GM10266 (cell line): ENCODE data around the gene MR1.
"Not testable (repeated sequence)": the region's sequence is repeated elsewhere in the genome, so short reads cannot be mapped to it uniquely, and the experiment has no call there.

ENCODE experiments used
- DNase-seq: peaks from one replicate; pipeline ENCODE4 v3.0.0; 2012; ENCODE audit errors: extremely low spot score
- TF ChIP-seq, protein P1 (sequence below): IDR thresholded peaks from 2 replicates; pipeline ENCODE4 v1.5.1; 2012; ENCODE audit warnings: mild to moderate bottlenecking, low read depth; ENCODE audit not compliant: control insufficient read depth, insufficient read depth; ENCODE audit errors: missing control alignments

MR1 gene

DNA sequence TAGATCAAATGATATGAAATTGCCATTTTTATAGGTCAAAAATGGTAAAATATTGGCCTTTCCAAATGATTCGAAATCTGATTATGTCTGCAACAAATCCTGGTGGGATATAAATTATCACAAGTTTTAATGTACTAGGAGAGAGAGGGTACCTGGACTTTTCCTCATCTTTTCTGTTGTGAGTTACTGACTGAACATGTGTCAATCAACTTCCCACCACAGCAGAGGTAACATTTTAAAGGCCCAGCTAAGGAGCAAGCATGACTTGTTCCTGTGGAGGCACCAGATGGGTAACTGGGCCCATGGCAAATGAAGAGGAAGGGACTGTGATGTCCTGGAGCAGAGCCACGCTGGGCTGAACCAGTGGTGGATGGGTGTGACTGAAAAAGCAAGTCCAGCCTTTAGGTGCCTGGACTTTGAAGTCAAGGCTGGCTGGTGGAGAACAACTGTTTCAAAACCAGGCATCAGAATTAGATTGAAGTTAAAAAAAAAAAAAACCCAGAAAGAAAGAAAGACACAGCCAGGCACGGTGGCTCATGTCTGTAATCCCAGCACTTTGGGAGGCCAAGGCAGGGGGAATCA, 6.6 kb downstream of the MR1 start:
- TF ChIP-seq, protein P1, sequence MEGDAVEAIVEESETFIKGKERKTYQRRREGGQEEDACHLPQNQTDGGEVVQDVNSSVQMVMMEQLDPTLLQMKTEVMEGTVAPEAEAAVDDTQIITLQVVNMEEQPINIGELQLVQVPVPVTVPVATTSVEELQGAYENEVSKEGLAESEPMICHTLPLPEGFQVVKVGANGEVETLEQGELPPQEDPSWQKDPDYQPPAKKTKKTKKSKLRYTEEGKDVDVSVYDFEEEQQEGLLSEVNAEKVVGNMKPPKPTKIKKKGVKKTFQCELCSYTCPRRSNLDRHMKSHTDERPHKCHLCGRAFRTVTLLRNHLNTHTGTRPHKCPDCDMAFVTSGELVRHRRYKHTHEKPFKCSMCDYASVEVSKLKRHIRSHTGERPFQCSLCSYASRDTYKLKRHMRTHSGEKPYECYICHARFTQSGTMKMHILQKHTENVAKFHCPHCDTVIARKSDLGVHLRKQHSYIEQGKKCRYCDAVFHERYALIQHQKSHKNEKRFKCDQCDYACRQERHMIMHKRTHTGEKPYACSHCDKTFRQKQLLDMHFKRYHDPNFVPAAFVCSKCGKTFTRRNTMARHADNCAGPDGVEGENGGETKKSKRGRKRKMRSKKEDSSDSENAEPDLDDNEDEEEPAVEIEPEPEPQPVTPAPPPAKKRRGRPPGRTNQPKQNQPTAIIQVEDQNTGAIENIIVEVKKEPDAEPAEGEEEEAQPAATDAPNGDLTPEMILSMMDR = no peak
- no peak for DNase-seq

DNA sequence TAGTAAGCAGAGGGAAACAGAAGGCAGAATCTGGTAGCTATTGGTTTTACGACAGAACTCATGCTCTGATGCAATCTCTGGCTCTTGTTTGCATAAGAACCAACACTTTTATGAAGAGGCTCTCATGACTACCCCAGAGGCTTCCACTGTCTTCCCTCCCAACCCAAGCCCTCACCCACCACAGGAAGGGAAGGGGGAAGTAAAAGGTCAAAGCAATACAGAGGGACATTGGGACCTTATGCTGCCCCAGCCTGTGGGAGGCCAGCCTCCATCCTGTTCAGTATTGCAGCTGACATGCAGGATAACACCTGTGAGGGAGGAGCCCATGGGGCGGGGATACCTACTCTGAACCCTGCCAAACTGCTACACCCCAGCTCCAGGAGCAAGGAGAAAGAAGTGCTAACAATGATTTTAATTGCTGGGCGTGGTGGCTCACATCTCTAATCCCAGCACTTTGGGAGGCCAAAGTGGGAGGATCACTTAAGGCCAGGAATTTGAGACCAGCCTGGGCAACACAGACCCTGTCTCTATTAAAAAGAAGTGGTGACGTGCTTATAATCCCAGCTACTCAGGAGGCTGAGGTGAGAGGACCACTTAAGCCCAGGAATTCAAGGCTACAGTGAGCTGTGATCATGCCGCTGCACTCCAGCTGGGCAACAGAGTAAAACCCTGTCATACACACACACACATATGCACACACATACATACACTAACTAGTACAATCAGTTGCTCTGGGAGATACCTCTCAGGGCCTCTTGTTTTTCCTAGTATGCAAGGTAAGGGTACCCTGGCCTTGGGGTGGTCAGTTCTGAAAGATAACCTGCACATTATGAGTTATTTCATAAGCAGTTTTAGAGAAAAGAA, 9.5 kb downstream of the MR1 start:
- TF ChIP-seq, protein P1 = no peak
- DNase-seq = peak; percentile 37

DNA sequence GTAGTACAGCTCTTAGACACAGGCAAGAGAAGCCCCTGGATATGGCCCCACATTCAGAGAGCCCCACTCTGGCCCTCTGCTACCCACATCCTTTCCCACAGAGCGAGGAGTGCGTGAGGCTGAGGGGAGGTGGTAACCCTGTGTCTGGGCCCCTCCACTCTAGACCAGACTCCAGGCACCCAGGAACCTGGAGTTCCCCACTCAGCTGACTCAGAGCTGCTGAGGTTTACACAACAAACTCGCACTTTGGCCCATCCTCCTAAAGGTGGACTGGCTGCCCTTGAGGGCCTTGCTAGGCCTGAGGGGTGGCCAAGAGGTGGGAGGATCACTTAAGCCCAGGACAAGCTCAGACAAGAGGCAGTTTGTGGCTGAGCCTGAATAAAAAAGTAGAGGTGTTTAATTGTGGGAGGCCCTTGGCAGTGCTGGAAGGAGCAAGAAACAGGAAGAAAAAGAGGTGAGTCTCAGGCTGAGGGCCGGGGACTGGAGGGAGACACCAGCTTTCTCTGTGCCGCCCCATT, 10.7 kb downstream of the MR1 start:
- TF ChIP-seq, protein P1 = no peak
- peak; percentile 83 for DNase-seq

DNA sequence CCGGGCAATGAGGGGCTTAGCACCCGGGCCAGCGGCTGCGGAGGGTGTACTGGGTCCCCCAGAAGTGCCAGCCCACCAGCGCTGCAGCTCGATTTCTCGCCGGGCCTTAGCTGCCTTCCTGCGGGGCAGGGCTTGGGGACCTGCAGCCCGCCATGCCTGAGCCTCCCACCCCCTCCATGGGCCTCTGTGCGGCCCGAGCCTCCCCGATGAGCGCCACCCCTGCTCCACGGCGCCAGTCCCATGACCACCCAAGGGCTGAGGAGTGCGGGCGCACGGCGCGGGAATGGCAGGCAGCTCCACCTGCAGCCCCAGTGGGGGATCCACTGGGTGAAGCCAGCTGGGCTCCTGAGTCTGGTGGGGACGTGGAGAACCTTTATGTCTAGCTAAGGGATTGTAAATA, 12.2 kb downstream of the MR1 start:
- DNase-seq = not testable (repeated sequence)

DNA sequence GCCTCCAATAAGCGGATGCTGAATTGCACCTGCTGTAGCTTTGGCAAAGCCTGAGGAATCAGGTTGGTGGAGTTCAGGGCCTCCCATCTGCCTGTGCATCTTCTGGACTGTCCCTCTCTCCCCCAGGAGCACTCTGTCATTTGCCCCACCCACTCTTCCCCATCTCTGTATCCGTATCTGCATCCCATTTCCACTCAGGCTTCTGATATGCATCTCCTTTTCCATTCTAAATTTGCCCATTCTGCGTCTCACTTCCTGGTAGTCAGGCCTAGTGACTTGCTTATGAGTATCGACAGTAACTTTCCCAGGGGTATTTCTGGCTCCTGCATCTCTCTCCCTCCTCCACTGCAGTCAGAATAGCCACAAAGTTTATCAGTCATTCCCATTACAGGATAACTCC, 15.6 kb downstream of the MR1 start:
- no peak for DNase-seq

DNA sequence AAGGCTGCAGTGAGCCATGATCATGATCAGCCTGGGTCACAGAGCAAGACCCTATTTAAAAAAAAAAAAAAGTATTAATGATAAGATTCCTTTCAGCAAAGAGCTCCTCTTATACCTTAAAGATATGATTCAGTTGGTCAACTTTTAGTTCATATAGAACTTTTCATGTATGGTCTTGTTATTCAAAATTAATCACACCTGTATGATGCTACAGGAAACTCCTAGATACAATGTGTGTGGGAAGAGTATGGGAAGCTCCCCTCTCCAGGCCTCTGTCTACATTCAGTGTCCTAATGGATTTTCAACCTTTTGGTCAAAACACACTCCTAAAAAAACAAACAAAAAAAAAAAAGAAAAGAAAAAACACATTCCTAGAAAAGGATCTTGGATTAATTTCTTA, 17.1 kb downstream of the MR1 start:
- TF ChIP-seq, protein P1 = no peak
- no peak for DNase-seq

More for the DNA sequence above, 15.6 kb downstream of the MR1 start:
- TF ChIP-seq, protein P1 = no peak

DNA sequence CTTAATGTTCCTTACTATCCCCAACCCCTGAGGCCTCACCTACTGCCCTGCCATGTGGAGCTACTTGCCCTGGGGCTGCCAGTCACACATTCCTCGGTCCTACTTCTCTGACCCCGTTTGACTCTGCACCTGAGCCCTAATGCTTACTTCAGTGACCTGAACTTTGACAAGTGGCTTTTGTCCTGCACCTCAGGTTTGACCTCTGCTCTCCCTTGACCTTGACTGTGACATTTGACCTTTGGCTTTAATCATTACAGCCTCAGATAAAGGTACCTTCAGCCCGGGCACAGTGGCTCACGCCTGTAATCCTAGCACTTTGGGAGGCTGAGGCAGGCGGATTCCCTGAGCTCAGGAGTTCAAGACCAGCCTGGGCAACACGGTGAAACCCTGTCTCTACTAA, 22.8 kb downstream of the MR1 start:
- TF ChIP-seq, protein P1 = no peak
- DNase-seq = no peak

DNA sequence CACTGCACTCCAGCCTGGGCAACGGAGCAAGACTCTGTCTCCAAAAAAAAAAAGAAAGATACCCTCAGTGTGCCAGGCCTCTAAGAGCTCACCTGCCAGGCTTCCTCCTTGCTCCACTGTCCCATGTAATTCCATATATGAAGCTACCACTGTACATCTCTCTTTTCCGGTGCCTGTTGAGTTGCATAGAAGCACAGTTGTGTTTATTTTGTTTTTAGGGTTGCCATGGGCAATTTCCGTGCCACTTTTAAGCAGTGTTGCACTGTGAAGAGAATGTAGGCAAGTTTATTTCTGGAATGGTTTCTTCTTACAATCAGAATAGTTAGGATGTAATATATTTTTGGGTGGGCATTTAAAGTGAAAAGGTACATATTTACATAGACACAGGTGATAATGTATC, 23.3 kb downstream of the MR1 start:
- DNase-seq = no peak
- TF ChIP-seq, protein P1 = no peak
